Keratinocyte (primary cell): ENCODE data around the gene LIM2. TPM values are rescaled to one million over a fixed set of nuclear protein-coding genes. Genes with fewer than 3 reads are reported as not detected.

Source experiments
- DNase-seq: peaks from one replicate; pipeline ENCODE4 v3.0.0-alpha.2; 2011; ENCODE audit warnings: low read depth, missing footprints, low spot score
- FAIRE-seq: peaks from 2 replicates; lab custom pipeline; 2011; peaks lifted over from hg19 to GRCh38; lab: Jason Lieb, UNC
- H2AFZ ChIP-seq: 2 replicates; pipeline ENCODE4 v1.6.0; 2012; ENCODE audit warnings: low read length, control low read depth, inconsistent platforms; ENCODE audit not compliant: control insufficient read depth
- H3K27ac ChIP-seq: 2 replicates; pipeline ENCODE4 v1.5.1; 2011; ENCODE audit warnings: low read length; ENCODE audit not compliant: control insufficient read depth, insufficient read depth
- H3K27me3 ChIP-seq: 3 replicates; pipeline ENCODE4 v1.6.0; 2011; ENCODE audit warnings: low read length; ENCODE audit not compliant: control insufficient read depth, insufficient read depth; ENCODE audit errors: extremely low read depth
- H3K36me3 ChIP-seq, 2 experiments: 2 replicates in 1 of 2; 3 replicates in 1 of 2; pipeline ENCODE4 v1.5.1; 2011; ENCODE audit warnings: low read length in 2 of 2, mild to moderate bottlenecking in 1 of 2; ENCODE audit not compliant: control insufficient read depth in 2 of 2, insufficient read depth in 2 of 2; ENCODE audit errors: extremely low read depth in 1 of 2
- H3K4me1 ChIP-seq: 3 replicates; pipeline ENCODE4 v1.5.1; 2011; ENCODE audit warnings: low read length; ENCODE audit not compliant: control insufficient read depth, insufficient read depth; ENCODE audit errors: extremely low read depth
- H3K4me2 ChIP-seq: 3 replicates; pipeline ENCODE4 v1.6.0; 2011; ENCODE audit warnings: low read depth, low read length; ENCODE audit not compliant: control insufficient read depth, insufficient read depth; ENCODE audit errors: extremely low read depth
- H3K4me3 ChIP-seq, 3 experiments: fragments of 200-600 bp in 1 of 3; sonication (generic) in 1 of 3; 2 replicates in 2 of 3; 3 replicates in 1 of 3; pipeline ENCODE4 v1.5.1; 2011 to 2016; ENCODE audit warnings: low read length in 3 of 3, mild to moderate bottlenecking in 3 of 3, control low read depth in 2 of 3, inconsistent platforms in 1 of 3, low read depth in 1 of 3, mixed read lengths in 1 of 3, mixed run types in 1 of 3, moderate library complexity in 1 of 3; ENCODE audit not compliant: control insufficient read depth in 2 of 3, insufficient read depth in 2 of 3; ENCODE audit errors: extremely low read depth in 1 of 3
- H3K79me2 ChIP-seq: 2 replicates; pipeline ENCODE4 v1.6.0; 2012; ENCODE audit warnings: low read length; ENCODE audit not compliant: control insufficient read depth, insufficient read depth
- H3K9ac ChIP-seq: 3 replicates; pipeline ENCODE4 v1.6.0; 2011; ENCODE audit warnings: low read length; ENCODE audit not compliant: control insufficient read depth, insufficient read depth; ENCODE audit errors: extremely low read depth
- H3K9me1 ChIP-seq: 3 replicates; pipeline ENCODE4 v1.6.0; 2011; ENCODE audit warnings: low read length; ENCODE audit not compliant: control insufficient read depth, insufficient read depth; ENCODE audit errors: extremely low read depth
- H3K9me3 ChIP-seq: 2 replicates; pipeline ENCODE4 v1.5.1; 2012; ENCODE audit warnings: low read depth, low read length; ENCODE audit not compliant: control insufficient read depth
- H4K20me1 ChIP-seq: 3 replicates; pipeline ENCODE4 v1.6.0; 2011; ENCODE audit warnings: low read length; ENCODE audit not compliant: control insufficient read depth, insufficient read depth; ENCODE audit errors: extremely low read depth
- EZH2 ChIP-seq: IDR thresholded peaks from one replicate; pipeline ENCODE4 v1.6.1; 2012; ENCODE audit warnings: inconsistent platforms, mild to moderate bottlenecking, low read length, moderate library complexity
- dilution Hi-C: fragments of 300-500 bp; cut with MboI; formaldehyde crosslinking; loops from one replicate; pipeline ENCODE4 v1.7.0; 2020; ENCODE audit warnings: low sequenced_read_pairs; ENCODE audit not compliant: extremely low pct_ligation_motif_present
- polyA plus RNA-seq, 5 experiments: library from polyadenylated mRNA; depleted of rRNA in 3 of 5; stranded (reverse) in 3 of 5; stranded (forward) in 1 of 5; unstranded in 1 of 5; fragments of >200 nt; gene quantifications; 1 replicate in 1 of 5; 2 replicates in 3 of 5; 3 replicates in 1 of 5; pipeline versions ENCODE4 v1.2.1 to v1.2.3, GENCODE V29; 2011 to 2012; ENCODE audit warnings: missing spikeins in 2 of 5, low read depth in 1 of 5, low replicate concordance in 1 of 5
- TF ChIP-seq, protein P1 (sequence below), 3 experiments: IDR thresholded peaks in 1 of 3; conservative IDR thresholded peaks in 1 of 3; optimal IDR thresholded peaks in 1 of 3; 2 replicates in 2 of 3; 3 replicates in 1 of 3; pipeline versions ENCODE3 to v1.5.1; 2011; ENCODE audit warnings: low read length in 3 of 3, mild to moderate bottlenecking in 3 of 3, moderate library complexity in 2 of 3, control low read depth in 1 of 3, inconsistent platforms in 1 of 3; ENCODE audit not compliant: insufficient read depth in 2 of 3; ENCODE audit errors: extremely low read depth in 1 of 3

Gene LIM2
- polyA plus RNA-seq, 1 donor (not counting 4 experiments of a cell fraction or from before 2014, with no cell fraction given): not detected

DNA sequence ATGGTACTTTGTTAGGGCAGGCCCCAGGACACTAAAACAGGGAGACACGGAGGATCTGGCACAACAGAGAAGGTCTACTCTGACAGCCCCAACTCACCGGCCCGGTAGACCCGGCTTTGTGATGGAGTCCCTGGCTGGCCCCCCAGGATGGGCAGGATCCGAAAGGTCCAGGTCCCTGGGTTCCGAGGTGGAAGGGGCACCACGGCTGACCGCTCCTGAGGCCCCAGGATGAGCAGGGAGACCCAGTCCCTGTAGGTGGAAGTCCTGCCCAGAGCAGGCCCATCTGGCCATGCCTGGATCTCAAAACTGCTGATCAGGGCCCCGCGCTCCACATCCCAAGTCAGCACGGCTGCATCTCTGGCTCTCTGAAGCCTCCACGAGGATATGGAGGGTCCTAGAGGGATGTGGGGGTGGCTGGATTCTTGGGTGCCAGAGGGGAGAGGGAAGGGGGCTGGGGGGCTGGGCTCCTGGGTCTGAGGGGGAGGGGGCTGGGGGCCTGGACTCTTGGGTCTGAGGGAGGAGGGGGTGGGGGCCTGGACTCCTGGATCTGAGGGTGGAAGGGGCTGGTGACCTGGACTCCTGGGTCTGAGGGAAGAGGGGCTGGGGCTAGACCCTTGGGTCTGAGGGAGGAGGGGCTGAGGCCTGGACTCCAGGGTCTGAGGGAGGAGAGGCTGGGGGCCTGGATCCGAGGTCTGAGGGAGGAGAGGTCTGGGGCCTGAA lies 50.5 kb downstream of the LIM2 start:
- no peak for FAIRE-seq
- peaks cover 8% of the 10 kb centered on the region for H3K4me1 ChIP-seq
- no peak for DNase-seq
- no peak overlapping the region for H3K9ac ChIP-seq
- H3K36me3 ChIP-seq: no peaks in the 10 kb centered on the region
- dilution Hi-C loops: no loop called here
- H3K9me3 ChIP-seq: no peaks in the 10 kb centered on the region
- no peaks in the 10 kb centered on the region for H3K9me1 ChIP-seq
- no peaks in the 10 kb centered on the region for H3K79me2 ChIP-seq
- no peak overlapping the region for H3K4me3 ChIP-seq
- H2AFZ ChIP-seq: no peak overlapping the region
- TF ChIP-seq, protein P1, sequence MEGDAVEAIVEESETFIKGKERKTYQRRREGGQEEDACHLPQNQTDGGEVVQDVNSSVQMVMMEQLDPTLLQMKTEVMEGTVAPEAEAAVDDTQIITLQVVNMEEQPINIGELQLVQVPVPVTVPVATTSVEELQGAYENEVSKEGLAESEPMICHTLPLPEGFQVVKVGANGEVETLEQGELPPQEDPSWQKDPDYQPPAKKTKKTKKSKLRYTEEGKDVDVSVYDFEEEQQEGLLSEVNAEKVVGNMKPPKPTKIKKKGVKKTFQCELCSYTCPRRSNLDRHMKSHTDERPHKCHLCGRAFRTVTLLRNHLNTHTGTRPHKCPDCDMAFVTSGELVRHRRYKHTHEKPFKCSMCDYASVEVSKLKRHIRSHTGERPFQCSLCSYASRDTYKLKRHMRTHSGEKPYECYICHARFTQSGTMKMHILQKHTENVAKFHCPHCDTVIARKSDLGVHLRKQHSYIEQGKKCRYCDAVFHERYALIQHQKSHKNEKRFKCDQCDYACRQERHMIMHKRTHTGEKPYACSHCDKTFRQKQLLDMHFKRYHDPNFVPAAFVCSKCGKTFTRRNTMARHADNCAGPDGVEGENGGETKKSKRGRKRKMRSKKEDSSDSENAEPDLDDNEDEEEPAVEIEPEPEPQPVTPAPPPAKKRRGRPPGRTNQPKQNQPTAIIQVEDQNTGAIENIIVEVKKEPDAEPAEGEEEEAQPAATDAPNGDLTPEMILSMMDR (optimal IDR thresholded peaks at IDR 0.05 in 1 of 3, IDR thresholded peaks at IDR 0.05 in 1 of 3, conservative IDR thresholded peaks at IDR 0.05 in 1 of 3; ENCODE audit: extremely low read depth in 1 of 3, insufficient read depth in 2 of 3, low read length in 3 of 3): no peak
- TF ChIP-seq EZH2: no peak
- no peak overlapping the region for H3K27ac ChIP-seq
- no peak overlapping the region for H3K4me2 ChIP-seq
- H4K20me1 ChIP-seq: no peaks in the 10 kb centered on the region
- H3K27me3 ChIP-seq: no peaks in the 10 kb centered on the region

DNA sequence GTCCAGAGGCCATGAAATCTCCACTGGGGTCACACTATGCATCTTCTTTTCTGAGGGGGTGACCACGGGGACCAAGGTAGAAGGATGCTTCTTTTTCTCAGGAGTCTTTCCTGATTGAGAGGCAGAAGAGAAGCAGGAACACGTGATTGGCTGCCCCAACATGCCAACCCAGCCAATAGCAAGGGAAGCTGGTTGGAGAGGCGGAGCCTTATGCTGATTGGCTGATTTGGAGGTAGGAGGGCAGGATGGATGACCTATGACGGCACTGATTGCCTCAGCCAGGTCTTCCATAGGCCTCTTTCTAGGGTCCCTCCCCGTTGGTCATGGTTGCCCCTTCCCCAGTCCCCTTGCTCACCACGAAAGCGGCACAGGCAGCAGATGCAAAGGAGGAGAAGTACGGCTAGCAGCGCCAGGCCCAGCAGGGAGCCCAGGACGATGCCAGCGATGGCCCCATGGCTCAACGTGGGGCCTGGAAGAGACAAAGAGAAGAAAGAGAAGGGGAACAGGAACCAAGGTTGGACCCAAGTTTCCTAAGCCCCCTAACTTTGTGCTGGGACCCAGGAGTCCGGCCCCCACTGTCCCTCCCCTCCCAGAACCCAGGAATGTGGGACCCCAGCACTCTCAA lies 53.8 kb downstream of the LIM2 start:
- Histone ChIP-seq H3K9me3 (no peaks in the 10 kb centered on the region), H3K79me2 (no peaks in the 10 kb centered on the region), H3K27ac (no peak overlapping the region), H2AFZ (no peak overlapping the region), H3K9ac (no peak overlapping the region), H3K4me1 (no peaks in the 10 kb centered on the region), H3K36me3 (no peaks in the 10 kb centered on the region), H3K27me3 (no peaks in the 10 kb centered on the region), H3K4me3 (no peak overlapping the region), H3K4me2 (no peak overlapping the region), H4K20me1 (no peaks in the 10 kb centered on the region), H3K9me1 (no peaks in the 10 kb centered on the region)
- dilution Hi-C loops: no loop called here
- DNase-seq (no peak), FAIRE-seq (no peak)
- TF ChIP-seq EZH2: no peak
- TF ChIP-seq, protein P1 (optimal IDR thresholded peaks at IDR 0.05 in 1 of 3, IDR thresholded peaks at IDR 0.05 in 1 of 3, conservative IDR thresholded peaks at IDR 0.05 in 1 of 3; ENCODE audit: extremely low read depth in 1 of 3, insufficient read depth in 2 of 3, low read length in 3 of 3): no peak
